ENCODE measurements around the gene PTRH1.

PTRH1 gene

DNA sequence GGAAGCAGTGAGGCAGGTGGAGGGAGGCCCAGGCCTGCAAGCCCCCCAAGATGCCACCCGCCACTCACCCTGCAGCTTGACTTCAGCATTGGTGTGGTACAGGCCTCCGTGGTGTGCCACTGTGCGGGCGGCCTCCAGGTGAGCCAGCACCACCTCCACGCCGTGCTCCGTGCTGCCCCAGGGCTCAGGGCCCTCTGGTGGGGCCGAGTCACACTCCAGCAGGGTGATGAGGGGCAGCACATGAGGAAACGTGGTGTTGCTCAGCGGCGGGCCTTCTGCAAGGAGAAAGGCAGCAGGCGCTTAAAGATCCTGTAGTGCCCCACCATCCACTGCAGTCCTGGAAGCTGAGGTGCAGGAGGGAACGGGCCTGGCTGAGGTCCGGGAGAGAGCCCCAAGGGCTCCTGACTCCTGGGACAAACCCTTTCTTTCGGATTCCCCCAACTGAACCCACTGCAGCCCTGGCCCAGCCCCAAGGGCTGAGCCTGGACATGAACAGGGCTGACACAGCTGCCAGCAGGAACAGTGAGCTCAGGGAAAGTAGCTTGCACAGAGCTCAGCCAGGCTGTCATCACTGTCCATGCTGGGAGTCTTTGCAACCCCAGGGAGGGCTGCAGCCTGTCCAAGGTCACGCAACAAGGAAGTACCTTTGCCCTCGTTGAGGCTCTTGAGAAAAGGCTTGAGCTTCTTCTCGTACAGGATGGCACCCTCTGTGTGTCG lies 24.3 kb upstream of the PTRH1 start:
- DNase-seq, result no peak

DNA sequence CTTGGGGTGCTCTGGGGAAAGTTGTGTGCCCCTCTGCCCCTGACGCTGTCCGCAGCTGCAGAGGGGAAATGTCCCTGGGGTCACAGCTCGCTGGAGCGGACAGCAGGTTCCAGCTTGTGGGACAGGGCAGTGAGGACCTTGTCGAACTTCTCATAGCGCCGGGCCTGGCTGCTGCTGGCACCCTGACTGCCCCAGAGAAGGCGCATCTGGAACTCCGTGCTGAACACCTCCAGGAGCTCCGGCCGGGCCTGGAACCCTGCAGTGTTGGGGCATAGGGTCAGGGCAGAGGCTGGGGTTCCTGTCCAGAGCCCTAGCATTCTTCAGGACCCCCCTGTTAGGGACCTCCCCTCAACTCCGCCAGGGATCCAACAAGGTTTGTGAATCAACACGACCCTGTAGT lies 23.2 kb upstream of the PTRH1 start:
- no peak for DNase-seq

DNA sequence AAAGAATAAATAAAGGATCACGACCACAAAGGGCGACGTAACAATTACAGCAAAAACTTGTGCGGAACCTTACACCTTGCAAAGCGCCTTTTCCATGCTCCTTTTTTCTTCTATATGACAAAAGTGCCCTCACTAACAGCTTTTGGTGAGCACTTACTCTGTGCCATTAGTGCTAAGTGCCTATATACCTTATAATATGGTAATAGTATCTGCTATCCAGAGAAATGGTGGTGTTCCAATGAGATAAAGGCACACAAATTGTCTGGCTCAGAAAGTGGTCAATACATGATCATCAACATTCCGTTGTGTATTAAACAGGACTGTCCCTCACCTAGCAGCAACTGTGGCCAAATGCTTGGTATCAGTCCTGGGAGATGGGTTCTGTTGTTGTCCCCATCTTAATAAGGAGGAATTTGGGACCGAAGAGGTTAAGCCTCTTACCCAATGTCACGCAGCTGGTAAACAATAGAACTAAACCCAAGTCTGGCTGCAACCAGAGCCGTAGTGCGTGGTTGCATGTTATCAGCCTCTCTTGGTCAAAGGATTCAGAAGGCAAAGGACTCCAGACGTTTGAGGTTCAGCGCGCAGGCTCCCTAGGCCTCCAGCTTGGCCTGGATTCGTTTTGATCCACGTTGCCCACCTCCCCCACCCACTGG lies 20.2 kb upstream of the PTRH1 start:
- no peak for DNase-seq

DNA sequence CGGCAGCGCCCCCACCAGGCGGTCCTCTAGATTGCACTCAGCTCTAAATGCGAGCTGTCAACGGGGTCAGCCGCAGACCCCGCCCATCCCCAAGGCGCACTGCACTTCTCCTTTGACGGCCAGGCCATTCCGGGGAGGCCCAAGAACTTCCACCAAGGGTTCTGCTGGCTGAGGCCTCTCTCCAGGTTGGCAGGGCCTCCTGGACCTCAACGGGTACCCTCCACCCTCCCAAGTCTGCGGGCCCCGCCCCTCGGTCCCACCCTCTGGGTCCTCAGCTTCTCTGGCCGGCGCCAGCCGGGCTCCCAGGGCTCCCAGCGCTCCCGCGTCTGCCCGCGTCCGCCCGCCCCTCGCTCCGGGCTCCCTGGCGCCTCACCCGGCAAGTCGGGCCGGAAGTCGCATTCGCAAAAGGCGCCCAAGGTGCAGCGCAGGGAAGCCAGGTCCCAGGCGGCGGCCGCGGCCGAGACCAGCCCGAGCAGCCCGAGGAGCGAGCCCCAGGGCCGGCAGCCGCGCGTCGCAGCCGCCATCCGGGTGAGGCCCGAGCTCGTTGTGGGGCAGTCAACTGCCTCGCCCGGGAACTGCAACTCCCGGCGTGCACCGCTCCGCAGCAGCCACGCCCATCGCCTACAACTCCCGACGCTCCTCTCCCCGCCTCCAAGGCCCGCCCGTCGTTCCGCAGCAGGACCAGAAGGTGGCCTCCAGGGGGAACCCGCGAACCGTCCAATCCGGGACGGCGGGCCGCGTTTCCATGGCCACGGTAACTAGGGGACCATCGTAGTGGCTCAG lies 19.5 kb upstream of the PTRH1 start, which contains the start of gene TOR2A:
Gene TOR2A, minus strand, starts transcription at position 548 of the 783 bp plus-strand sequence. Its CDS starts 24 bp downstream, at position 524.
- DNase-seq, result peak; percentile 98

DNA sequence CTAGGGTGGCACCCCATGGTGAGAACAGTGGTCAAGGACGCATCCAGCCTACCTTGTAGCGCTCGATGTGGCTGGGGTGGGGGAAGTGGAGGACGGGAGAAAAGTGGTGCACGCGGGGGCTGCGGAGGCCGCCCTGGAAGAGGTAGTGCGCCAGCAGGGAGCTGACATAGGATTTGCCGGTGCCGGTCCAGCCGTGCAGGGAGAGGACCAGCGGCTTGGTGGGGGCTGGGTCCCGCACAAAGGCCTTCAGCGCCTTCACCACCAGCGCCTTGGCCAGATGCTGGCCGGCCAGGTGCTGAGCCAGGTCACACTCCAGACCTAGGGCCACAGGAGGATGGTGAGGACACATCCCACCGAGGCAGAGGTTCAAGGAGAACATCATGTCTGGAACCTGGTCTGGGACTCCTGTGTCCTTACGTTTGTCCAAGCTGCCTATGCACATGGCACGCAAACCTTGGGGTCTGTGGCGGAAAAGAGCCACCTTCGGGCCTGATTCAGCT lies 18.8 kb upstream of the PTRH1 start:
- DNase-seq, result no peak

DNA sequence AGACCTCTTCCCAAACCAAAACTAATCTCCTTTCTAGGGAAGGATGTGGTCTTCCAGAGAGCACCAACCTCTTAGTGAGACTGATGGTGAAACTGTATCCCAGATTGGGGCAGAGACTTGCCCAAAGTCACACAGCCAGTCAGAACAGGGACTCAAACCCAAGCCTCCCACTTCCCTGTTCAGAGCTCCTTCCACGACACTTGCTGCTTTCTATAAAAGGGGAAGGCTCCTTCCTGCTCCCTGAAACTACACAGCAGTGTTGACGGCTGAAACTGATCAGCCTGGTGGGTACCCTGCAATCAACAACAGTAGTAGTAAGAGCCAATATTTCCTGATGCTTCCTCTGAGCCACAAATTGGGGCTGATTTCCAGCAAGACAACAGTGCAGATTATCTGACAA lies 18.2 kb upstream of the PTRH1 start:
- no peak for DNase-seq

DNA sequence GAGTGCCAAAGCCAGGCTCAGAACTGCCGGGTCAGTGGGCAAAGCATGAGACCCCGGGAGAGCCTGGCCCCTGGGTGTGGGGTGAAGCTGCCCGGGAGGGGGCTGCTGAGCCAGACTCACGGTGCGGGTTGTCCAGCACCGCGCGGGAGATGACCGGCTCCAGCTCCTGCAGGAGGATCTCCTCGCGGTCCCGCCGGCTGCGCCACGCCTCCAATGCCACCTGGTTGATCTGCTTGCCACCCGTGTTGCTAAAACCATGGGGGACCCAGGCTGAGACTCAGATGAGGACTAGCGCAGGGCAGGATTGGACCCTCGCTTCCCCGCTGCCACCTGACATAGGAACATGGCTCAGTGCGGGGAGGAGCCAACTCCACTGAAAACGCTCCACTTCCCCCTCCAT lies 17.0 kb upstream of the PTRH1 start:
- no peak for DNase-seq

DNA sequence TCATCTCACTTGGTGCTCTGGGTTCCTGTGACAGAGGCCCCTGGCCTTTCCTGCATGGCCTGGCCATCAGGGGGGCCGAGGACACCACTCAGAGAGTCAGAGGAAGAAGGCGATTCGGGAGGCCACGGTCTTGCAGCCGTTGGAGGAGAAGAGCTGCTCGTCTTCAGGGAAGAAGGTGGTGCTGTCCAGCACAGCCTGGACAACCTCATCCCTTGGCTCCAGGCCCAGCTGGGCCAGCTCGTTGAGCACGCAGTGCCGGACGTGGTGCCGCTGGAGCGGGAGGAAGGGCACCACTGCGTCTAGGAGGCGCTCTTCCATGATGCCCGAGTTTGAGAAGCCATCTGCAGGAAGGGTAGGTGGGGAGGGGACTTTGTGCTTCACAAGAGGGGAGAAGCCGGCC lies 16.5 kb upstream of the PTRH1 start:
- DNase-seq, result no peak

DNA sequence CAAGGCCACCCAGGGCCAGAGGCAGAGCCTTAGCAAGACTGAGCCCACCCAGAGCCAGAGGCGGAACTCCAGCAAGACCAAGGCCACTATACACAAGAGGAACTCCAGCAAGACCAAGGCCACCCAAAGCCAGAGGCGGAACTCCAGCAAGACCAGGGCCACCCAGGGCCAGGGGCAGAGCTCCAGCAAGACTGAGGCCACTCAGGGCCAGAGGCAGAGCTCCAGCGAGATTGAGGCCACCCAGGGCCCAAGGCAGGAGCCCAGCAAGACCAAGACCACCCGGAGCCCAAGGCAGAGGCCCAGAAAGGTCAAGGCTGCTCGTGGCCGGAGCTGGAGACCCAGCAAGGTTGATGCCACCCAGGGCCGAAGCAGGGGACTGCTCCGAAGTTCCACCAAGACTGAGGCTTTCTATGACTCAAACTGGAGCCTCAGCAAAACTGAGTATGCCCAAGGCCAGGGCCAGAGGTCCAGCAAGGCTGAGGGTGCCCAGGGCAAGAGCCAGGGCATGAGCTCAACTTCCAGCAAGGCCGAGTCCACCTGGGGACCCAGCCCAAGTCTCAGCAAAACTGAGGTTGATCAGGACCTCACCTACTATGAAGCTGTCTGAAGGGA lies 15.4 kb upstream of the PTRH1 start:
- DNase-seq, result no peak

DNA sequence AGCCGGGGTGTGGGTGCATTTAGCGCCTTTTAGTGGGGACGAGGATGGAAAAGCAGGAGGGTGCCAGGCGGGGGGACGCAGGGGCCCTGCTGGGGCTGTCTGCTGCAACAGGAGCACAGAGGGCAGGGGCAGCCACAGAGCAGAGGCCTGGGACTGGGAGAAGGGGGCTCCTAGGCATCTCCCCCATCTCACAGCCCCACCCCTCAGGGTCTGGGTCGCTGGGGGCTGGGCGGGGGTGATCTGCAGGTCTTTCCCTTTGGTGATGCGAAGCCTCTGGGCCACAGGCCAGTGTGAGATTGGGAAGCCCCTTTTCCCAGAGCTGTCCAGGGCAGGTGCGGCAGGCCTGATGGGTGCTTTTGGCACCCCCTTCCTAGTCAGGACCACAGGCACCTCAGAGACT lies 14.8 kb upstream of the PTRH1 start:
- no peak for DNase-seq

DNA sequence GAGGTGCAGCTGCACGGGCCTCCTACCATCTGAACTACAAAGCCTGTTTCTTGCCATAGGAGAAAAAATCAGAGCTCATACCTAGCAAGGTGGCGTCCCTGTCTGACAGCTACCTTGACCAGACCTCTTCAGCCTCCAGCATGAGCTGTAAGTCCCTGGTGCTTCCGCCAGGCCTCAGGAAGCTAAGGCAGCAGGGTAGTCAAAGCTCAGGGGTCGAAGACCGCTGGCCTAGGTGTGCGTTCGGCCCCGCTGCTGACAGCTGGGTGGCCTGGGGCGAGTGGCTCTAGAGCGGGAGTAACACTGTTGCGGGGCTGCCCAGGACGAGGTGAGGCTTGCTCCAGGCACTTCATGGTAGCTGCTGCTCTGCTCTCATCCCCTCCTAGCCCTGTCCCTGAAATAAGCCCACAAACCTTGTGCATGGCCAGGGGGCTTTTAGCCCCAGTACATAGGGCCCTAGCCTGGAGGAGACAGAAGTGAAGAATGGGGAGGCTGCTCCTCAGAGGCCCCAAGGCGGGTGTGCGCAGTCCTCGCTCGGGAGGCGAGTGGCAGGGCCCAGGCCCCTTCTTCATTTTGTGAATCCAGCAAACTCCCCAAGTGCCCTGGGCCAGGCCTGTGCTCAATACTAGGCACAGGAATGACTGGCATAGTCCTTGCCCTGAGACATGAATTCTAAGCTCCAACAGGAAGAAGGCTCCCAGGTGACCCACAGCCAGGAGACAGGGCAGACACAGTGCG lies 14.2 kb upstream of the PTRH1 start:
- DNase-seq, result no peak

DNA sequence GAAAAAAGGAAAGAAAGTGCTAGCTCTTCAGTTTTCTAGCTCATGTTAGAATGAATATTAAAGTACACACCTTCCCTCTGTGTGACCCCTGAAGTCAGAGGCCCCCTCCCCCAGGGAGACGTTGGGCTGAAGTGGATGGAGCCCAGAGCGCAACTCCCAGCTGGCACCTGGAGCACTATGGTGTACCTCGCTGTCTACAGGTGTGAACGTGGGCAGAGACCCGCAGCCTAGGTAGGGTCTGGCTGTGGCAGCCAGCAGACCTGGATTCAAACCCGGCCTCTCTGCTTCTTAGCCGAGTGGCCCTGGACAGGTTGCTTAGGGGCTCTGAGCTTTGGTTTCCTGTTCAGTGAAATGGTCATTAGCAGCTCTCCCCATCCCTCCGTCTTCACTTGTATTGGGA lies 13.3 kb upstream of the PTRH1 start:
- DNase-seq, result no peak

DNA sequence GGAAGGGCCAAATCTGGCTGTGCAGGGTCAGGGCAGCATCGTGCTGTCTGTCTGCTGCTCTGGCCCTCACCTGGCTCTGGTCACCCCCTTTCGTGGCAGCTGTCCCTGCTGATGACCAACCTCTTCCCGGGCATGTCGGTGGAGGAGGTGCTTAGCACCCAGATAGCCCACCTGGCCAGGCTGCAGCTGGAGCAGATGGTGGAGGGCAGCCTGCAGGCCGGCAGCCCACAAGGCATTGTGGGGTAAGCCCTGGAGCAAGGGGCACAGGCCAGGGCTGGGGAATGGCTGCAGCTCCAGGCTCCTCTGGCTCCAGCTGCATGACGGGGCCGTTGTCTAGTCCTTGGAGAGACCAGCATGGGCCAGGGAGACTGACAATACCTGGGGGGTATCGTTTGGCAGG lies 11.4 kb upstream of the PTRH1 start:
- no peak for DNase-seq

DNA sequence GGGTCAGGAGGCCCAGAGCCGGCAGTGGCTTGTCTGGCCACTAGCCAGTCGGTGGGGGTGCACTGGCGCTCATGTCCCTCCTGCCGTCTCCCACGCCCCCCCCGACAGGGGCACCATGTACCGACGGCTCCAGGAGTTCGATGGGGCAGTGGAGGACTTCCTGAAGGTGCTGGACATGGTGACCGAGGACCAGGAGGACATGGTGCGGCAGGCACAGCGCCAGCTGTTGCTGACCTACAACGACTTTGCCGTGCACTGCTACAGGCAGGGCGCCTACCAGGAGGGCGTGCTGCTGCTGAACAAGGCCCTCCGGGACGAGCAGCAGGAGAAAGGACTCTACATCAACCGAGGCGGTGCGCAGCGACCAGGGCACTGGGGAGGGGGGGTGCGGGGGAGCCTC lies 8.5 kb upstream of the PTRH1 start:
- DNase-seq, result no peak

DNA sequence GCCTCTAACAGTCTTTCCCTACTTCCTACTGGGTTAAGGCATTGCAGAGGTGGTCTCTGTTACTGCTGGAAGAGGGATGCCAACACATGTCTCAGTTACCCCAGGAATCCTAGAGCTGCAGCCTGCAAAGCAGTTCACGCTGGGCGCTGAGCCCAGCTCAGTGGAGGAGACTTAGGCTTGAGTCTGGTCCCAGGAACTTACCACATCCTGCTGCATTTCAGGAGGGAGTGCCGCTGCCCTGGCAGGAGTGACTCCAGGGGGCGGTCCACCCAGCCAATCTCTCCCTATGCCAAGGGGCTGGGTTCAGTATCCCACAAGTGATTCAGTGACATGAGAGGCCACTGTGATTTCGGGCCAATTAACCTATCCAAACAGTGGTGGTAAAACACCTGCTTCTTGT lies 8.0 kb upstream of the PTRH1 start:
- no peak for DNase-seq

DNA sequence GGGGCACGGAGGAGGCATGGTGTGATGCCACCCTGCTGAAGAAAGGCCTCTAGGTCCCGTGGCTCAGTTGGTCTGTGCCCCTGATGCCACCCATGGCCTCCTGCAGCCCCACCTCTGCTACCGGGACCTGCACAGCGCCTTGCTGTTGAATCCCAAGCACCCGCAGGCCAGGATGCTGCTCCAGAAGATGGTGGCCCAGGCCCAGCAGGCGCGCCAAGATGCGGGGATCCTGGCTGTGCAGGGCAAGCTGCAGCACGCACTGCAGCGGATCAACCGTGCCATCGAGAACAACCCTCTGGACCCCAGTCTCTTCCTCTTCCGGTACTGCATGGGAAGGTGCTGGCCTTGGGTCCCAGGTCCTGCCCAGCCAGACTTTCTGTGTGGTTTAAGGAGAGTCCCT lies 7.5 kb upstream of the PTRH1 start:
- DNase-seq, result no peak

DNA sequence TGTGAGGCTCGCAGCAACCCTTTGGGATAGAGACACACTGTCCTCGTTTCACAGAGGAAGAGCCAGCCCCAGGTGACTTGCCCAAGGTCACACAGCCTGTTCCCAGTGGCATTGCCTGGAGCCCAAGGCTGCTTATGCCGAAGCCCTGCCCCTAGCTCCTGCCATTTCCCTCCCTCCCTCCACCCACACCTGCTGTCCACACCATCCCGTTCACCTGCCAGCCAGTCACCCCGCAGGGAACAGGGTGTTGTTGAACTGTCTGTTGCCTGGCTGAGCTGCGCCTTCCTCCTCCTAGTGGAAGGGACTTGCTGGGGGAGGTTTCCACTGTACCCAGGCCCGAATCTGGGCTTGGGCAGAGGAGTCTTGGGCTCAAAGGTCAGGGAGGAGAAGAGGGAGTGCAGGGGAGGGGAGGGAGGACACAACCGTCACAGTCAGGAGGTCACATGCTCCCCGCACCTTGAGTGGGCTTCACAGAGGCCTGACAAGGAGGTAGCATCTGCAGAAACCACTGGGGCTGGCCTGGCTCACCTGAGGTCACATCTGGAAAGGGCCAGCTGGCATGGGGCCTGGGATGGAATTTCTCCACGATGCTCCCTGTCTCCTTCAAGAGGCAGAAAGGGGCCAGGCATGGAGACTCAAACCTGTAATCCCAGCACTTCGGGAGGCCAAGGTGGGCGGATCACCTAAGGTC lies 6.7 kb upstream of the PTRH1 start:
- no peak for DNase-seq

DNA sequence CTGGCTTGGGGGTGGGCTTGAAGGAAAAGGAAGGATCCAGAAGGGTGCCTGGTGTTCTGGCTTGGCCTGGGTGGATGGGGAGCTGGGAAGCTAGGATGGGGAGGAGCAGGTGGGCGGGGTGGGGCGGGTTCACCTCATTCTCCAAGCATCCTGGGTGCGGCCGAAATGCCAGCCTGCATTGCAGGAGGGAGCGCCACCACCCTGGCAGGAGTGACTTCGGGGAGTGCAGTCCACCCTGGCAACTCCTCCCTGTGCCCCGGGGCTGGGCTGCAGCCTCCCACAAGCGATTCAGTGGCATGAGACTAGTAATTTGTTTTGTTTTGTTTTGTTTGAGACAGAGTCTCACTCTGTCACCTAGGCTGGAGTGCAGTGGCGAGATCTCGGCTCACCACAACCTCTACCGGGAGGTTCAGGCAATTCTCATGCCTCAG lies 5.9 kb upstream of the PTRH1 start:
- DNase-seq, result no peak

DNA sequence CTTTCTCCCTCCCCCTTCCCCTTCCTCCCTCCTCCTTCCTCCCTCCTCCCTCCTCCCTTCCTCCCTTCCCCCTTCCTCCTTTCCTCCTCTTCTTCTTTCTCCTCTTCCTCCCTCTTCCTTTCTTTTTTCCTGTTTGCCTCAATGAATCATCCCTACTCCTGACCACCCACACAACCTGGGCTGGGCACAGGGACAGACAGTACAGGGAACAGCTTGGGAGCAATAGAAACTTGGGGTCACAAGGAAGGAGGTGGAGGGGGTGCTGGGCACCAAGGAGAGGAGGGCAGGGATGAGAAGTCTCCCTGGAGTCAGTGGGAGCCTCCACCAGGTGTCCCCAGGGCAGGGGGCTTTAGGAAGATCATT lies 5.4 kb upstream of the PTRH1 start:
- DNase-seq, result no peak

DNA sequence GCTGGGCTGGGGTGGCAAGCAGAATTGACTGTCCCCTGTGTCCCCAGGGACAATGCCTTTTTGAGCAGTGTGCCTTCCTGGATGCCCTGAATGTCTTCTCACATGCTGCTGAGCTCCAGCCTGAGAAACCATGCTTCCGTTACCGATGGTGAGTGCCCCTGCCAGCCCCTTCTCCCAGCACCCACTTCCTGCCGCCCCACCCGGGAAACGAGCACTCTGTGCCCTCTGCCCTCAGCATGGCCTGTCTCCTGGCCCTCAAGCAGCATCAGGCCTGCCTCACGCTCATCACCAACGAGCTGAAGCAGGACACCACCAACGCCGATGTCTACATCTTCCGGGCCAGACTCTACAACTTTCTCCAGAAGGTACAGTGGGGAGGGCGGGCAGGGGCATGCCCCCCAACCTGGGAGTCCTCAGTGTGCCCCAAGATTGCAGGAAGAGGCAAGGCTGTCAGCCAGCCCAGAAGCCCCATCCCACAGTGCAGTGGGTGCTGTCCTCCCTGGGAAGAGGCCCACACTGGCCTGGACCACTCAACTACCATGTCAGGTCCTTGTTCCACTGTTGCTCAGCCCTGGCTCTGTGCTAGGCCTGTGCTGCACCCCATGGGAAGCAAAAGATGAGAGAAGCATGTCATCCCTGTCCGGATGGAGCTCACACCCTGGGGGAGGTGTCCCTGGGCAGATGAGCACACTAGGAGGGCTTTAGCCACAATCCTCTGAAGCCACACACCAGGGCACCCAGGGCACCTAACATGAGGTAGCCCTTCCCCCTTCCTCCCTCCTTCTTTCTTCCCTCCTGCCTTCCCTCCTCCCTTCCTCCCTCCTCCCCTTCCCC lies 4.8 kb upstream of the PTRH1 start:
- no peak for DNase-seq

DNA sequence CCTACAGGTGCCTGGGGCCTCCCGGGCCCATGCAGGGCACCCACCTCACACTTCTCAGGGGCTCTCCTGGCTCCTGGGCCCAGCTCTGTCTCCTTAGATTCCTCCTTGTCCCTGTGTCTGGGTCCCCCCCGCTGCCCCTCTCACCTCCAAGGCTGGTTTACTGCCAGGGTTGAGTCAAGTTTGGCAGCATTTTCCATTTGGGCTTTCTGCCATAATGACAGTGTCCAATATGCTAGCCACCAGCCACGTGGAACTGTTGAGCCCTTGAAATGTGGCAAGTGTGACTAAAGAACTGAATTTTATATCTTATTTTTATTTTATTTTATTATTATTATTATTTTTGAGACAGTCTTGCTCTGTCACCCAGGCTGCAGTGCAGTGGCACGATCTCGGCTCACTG lies 2.3 kb upstream of the PTRH1 start:
- DNase-seq, result peak; percentile 35
